ENCODE measurements around the gene TRAPPC14. TPM values are rescaled to one million over a fixed set of nuclear protein-coding genes. Genes with fewer than 3 reads are reported as not detected.

Gene TRAPPC14
- total and polyA plus RNA-seq, 4 donors, result 2.8 to 9.7 (median 5.2) TPM

GRCh38 chr7:100109521-100110163 is 48.9 kb downstream of the TRAPPC14 start:
- no peak overlapping the region for H3K9ac ChIP-seq (ENCODE audit: low read depth in 1 of 2, low read length in 2 of 2)
- no peak for DNase-seq (ENCODE audit: low spot score)
- no peaks in the 10 kb centered on the region for H3K27me3 ChIP-seq (ENCODE audit: control insufficient read depth in 4 of 4, insufficient read depth in 4 of 4, low read length in 3 of 4)
- TF ChIP-seq RAD21 (IDR thresholded peaks at IDR 0.05), result no peak
- no peak for TF ChIP-seq SP1 (IDR thresholded peaks at IDR 0.05)
- no peak for TF ChIP-seq GABPA (IDR thresholded peaks at IDR 0.05 in 1 of 2, conservative IDR thresholded peaks at IDR 0.05 in 1 of 2)
- no peak for TF ChIP-seq EGR1 (IDR thresholded peaks at IDR 0.05; ENCODE audit: low read depth in 2 of 2)
- H3K4me3 ChIP-seq (ENCODE audit: low read depth in 1 of 3, low read length in 3 of 3), result no peak overlapping the region
- H3K36me3 ChIP-seq (ENCODE audit: control insufficient read depth in 4 of 4, insufficient read depth in 3 of 4, low read depth in 1 of 4, low read length in 3 of 4), result peaks cover 3 to 58% (median 25%) of the 10 kb centered on the region in 4 donors
- H3K4me1 ChIP-seq (ENCODE audit: control insufficient read depth in 4 of 4, insufficient read depth in 4 of 4, low read length in 3 of 4), result no peaks in the 10 kb centered on the region
- WGBS, result 87% methylated on average over 12 of the region's 12 CpGs
- H3K9me3 ChIP-seq (ENCODE audit: control insufficient read depth in 4 of 4, low read length in 3 of 4), result no peaks in the 10 kb centered on the region
- no peak overlapping the region for H3K27ac ChIP-seq (ENCODE audit: low read depth in 1 of 2, low read length in 2 of 2)

GRCh38 chr7:100107890-100108289 is 50.6 kb downstream of the TRAPPC14 start:
- DNase-seq (ENCODE audit: low spot score), result no peak
- H3K9ac ChIP-seq (ENCODE audit: low read depth in 1 of 2, low read length in 2 of 2), result no peak overlapping the region
- no peak overlapping the region for H3K27ac ChIP-seq (ENCODE audit: low read depth in 1 of 2, low read length in 2 of 2)
- no peak for TF ChIP-seq TAF1 (conservative IDR thresholded peaks at IDR 0.05)
- no peak for TF ChIP-seq RXRA (IDR thresholded peaks at IDR 0.05)
- no peak for TF ChIP-seq SP1 (IDR thresholded peaks at IDR 0.05)
- no peak for TF ChIP-seq REST (IDR thresholded peaks at IDR 0.05)
- TF ChIP-seq FOXA2 (IDR thresholded peaks at IDR 0.05), result no peak
- no peak for TF ChIP-seq RAD21 (IDR thresholded peaks at IDR 0.05)
- TF ChIP-seq HNF4A (conservative IDR thresholded peaks at IDR 0.05), result no peak
- TF ChIP-seq NR2F2 (IDR thresholded peaks at IDR 0.05), result no peak
- TF ChIP-seq CTCF (IDR thresholded peaks at IDR 0.05; ENCODE audit: low read depth, low read length, missing input control), result no peak
- TF ChIP-seq JUND (IDR thresholded peaks at IDR 0.05), result no peak
- no peaks in the 10 kb centered on the region for H3K9me3 ChIP-seq (ENCODE audit: control insufficient read depth in 4 of 4, low read length in 3 of 4)
- H3K36me3 ChIP-seq (ENCODE audit: control insufficient read depth in 4 of 4, insufficient read depth in 3 of 4, low read depth in 1 of 4, low read length in 3 of 4), result peaks cover 3 to 49% (median 26%) of the 10 kb centered on the region in 4 donors
- H3K27me3 ChIP-seq (ENCODE audit: control insufficient read depth in 4 of 4, insufficient read depth in 4 of 4, low read length in 3 of 4), result no peaks in the 10 kb centered on the region
- H3K4me3 ChIP-seq (ENCODE audit: low read depth in 1 of 3, low read length in 3 of 3), result no peak overlapping the region
- WGBS, result 75% methylated on average over 11 of the region's 11 CpGs
- H3K4me1 ChIP-seq (ENCODE audit: control insufficient read depth in 4 of 4, insufficient read depth in 4 of 4, low read length in 3 of 4), result no peaks in the 10 kb centered on the region

All from liver (tissue), 9 donors.